ENCODE data around the gene BCL3.

The BCL3 gene

GRCh38 chr19:44722131-44723121, 26.1 kb upstream of the BCL3 start:
- no peak for DNase-seq

GRCh38 chr19:44723299-44723951, 25.1 kb upstream of the BCL3 start:
- DNase-seq: no peak

GRCh38 chr19:44723952-44724319, 24.6 kb upstream of the BCL3 start:
- DNase-seq: peak; percentile 16

- no peak for DNase-seq
Observed at GRCh38 chr19:44725251-44725650, 23.3 kb upstream of the BCL3 start.

- DNase-seq: no peak
Observed at GRCh38 chr19:44725684-44726083, 22.8 kb upstream of the BCL3 start.

GRCh38 chr19:44726465-44726864, 22.0 kb upstream of the BCL3 start:
- DNase-seq: no peak

- DNase-seq: no peak
Observed at GRCh38 chr19:44728178-44728577, 20.3 kb upstream of the BCL3 start.

- DNase-seq: no peak
Observed at GRCh38 chr19:44729516-44730033, 18.9 kb upstream of the BCL3 start.

- no peak for DNase-seq
Observed at GRCh38 chr19:44731081-44731480, 17.4 kb upstream of the BCL3 start.

GRCh38 chr19:44731622-44732021, 16.9 kb upstream of the BCL3 start:
- no peak for DNase-seq

- DNase-seq: no peak
Observed at GRCh38 chr19:44732235-44733014, 16.1 kb upstream of the BCL3 start.

GRCh38 chr19:44734357-44734756, 14.2 kb upstream of the BCL3 start:
- DNase-seq: no peak

- no peak for DNase-seq
Observed at GRCh38 chr19:44735011-44735410, 13.5 kb upstream of the BCL3 start.

GRCh38 chr19:44737238-44738071, 11.1 kb upstream of the BCL3 start:
- no peak for DNase-seq

GRCh38 chr19:44738136-44738535, 10.4 kb upstream of the BCL3 start:
- DNase-seq: no peak

GRCh38 chr19:44738603-44739558, 9.6 kb upstream of the BCL3 start:
- DNase-seq: no peak

- DNase-seq: no peak
Observed at GRCh38 chr19:44740351-44740824, 8.1 kb upstream of the BCL3 start.

GRCh38 chr19:44741258-44741731, 7.2 kb upstream of the BCL3 start:
- DNase-seq: no peak

- DNase-seq: peak; percentile 94
Observed at GRCh38 chr19:44741841-44742329, 6.6 kb upstream of the BCL3 start.

- DNase-seq: no peak
Observed at GRCh38 chr19:44742330-44743061, 6.0 kb upstream of the BCL3 start.

Measured in NCI-H2029 treated with DMSO at 0.1 percent for 48 hours (cell line).